ENCODE data around the gene PABPC3. TPM values are rescaled to one million over a fixed set of nuclear protein-coding genes. Genes with fewer than 3 reads are reported as not detected.

Gene PABPC3
- total RNA-seq, 1 experiment from 2014 or later = 0.18 TPM

DNA sequence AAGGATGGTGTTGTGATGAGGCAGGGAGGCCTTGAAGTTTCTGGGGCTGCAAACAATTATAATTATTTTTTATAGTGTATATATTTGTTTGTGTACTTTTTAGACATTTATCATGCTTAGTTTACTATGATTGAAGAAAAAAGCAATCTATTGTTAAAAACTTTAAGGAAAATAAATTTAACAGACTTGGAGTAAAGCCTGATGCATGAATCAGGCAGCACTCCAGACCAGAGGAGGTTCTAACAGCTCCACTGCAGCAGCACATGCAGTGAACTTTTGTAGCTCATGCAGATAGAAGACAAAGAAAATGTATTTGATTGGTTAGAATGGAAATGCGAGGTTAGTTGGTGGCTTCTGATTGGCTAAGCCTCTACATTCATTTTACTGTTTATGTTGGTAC lies 36.8 kb upstream of the PABPC3 start:
- H3K4me3 ChIP-seq (ENCODE audit: low read depth in 2 of 2, low read length in 2 of 2) = no peak overlapping the region
- ATAC-seq (no peak), DNase-seq (ENCODE audit: low read depth, low spot score) (no peak)
- intact Hi-C loops (cut with micrococcal nuclease; ENCODE audit: unreplicated experiment) (no loop called here), in situ Hi-C loops (cut with HindIII; ENCODE audit: low pct_unique_long_range_greater_than_20kb, low sequenced_read_pairs) (no loop called here)
- H3K27ac ChIP-seq (ENCODE audit: low read length) = no peak overlapping the region
- no peaks in the 10 kb centered on the region for H3K27me3 ChIP-seq (ENCODE audit: control insufficient read depth, insufficient read depth, low read length)
- no peaks in the 10 kb centered on the region for H3K36me3 ChIP-seq (ENCODE audit: control insufficient read depth, insufficient read depth, low read length)
- no peaks in the 10 kb centered on the region for H3K4me1 ChIP-seq (ENCODE audit: control insufficient read depth, insufficient read depth, low read length)
- no TSS peak for BruUV-seq (replicated peaks)
- CTCF ChIA-PET = interaction anchor here (0.6 kb wide), 1 partner anchor 287 kb away, joined by 4 read pairs; no protein-coding TSS in a partner anchor
- POLR2A ChIA-PET = no interaction called here
- TF ChIP-seq, protein P1, sequence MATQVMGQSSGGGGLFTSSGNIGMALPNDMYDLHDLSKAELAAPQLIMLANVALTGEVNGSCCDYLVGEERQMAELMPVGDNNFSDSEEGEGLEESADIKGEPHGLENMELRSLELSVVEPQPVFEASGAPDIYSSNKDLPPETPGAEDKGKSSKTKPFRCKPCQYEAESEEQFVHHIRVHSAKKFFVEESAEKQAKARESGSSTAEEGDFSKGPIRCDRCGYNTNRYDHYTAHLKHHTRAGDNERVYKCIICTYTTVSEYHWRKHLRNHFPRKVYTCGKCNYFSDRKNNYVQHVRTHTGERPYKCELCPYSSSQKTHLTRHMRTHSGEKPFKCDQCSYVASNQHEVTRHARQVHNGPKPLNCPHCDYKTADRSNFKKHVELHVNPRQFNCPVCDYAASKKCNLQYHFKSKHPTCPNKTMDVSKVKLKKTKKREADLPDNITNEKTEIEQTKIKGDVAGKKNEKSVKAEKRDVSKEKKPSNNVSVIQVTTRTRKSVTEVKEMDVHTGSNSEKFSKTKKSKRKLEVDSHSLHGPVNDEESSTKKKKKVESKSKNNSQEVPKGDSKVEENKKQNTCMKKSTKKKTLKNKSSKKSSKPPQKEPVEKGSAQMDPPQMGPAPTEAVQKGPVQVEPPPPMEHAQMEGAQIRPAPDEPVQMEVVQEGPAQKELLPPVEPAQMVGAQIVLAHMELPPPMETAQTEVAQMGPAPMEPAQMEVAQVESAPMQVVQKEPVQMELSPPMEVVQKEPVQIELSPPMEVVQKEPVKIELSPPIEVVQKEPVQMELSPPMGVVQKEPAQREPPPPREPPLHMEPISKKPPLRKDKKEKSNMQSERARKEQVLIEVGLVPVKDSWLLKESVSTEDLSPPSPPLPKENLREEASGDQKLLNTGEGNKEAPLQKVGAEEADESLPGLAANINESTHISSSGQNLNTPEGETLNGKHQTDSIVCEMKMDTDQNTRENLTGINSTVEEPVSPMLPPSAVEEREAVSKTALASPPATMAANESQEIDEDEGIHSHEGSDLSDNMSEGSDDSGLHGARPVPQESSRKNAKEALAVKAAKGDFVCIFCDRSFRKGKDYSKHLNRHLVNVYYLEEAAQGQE (IDR thresholded peaks at IDR 0.05; ENCODE audit: insufficient read depth in 1 of 2, low read depth in 2 of 2, low read length in 1 of 2) = no peak
- TF ChIP-seq TCF7L2 (IDR thresholded peaks at IDR 0.05; ENCODE audit: low read depth, low read length) (no peak), POLR2AphosphoS5 (IDR thresholded peaks at IDR 0.05; ENCODE audit: low read depth, low read length) (no peak), SIN3A (IDR thresholded peaks at IDR 0.05; ENCODE audit: borderline replicate concordance, insufficient read depth, low read depth, low read length) (no peak)
- TF ChIP-seq, protein P2, sequence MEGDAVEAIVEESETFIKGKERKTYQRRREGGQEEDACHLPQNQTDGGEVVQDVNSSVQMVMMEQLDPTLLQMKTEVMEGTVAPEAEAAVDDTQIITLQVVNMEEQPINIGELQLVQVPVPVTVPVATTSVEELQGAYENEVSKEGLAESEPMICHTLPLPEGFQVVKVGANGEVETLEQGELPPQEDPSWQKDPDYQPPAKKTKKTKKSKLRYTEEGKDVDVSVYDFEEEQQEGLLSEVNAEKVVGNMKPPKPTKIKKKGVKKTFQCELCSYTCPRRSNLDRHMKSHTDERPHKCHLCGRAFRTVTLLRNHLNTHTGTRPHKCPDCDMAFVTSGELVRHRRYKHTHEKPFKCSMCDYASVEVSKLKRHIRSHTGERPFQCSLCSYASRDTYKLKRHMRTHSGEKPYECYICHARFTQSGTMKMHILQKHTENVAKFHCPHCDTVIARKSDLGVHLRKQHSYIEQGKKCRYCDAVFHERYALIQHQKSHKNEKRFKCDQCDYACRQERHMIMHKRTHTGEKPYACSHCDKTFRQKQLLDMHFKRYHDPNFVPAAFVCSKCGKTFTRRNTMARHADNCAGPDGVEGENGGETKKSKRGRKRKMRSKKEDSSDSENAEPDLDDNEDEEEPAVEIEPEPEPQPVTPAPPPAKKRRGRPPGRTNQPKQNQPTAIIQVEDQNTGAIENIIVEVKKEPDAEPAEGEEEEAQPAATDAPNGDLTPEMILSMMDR (IDR thresholded peaks at IDR 0.05) = no peak
- H3K9me3 ChIP-seq (ENCODE audit: control insufficient read depth, insufficient read depth, low read depth, low read length) = no peaks in the 10 kb centered on the region

DNA sequence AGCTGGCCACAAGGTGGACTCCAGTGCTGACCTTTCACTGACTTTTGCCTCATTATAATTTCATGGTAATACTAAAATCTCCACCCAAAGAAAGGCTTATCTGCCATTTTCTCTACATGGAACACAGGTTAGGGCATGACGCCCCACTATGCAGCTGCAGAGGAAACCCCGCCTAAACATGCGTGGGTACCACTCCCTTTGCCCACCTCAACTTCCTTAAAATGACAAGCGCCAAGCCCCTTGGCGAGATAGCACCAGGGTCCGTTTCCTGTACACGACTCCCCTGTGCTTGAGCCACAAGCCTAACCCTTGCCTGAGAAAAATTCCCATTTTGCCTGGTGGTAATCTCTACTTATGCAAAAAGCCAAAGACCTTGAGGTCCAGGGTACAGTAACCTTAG lies 36.0 kb upstream of the PABPC3 start:
- intact Hi-C loops (cut with micrococcal nuclease; ENCODE audit: unreplicated experiment) = no loop called here
- CTCF ChIA-PET = no interaction called here
- ATAC-seq = no peak

More for the DNA sequence above, 36.0 kb upstream of the PABPC3 start:
- no peaks in the 10 kb centered on the region for H3K27me3 ChIP-seq (ENCODE audit: control insufficient read depth, insufficient read depth, low read length)
- H3K4me1 ChIP-seq (ENCODE audit: control insufficient read depth, insufficient read depth, low read length) = no peaks in the 10 kb centered on the region
- POLR2A ChIA-PET = no interaction called here
- H3K27ac ChIP-seq (ENCODE audit: low read length) = no peak overlapping the region
- no peak for DNase-seq (ENCODE audit: low read depth, low spot score)
- no peak overlapping the region for H3K4me3 ChIP-seq (ENCODE audit: low read depth in 2 of 2, low read length in 2 of 2)
- no peaks in the 10 kb centered on the region for H3K36me3 ChIP-seq (ENCODE audit: control insufficient read depth, insufficient read depth, low read length)
- no peak for TF ChIP-seq SIN3A (IDR thresholded peaks at IDR 0.05; ENCODE audit: borderline replicate concordance, insufficient read depth, low read depth, low read length)
- TF ChIP-seq, protein P1 (IDR thresholded peaks at IDR 0.05; ENCODE audit: insufficient read depth in 1 of 2, low read depth in 2 of 2, low read length in 1 of 2) = no peak
- TF ChIP-seq TCF7L2 (IDR thresholded peaks at IDR 0.05; ENCODE audit: low read depth, low read length) = no peak
- no peak for TF ChIP-seq POLR2AphosphoS5 (IDR thresholded peaks at IDR 0.05; ENCODE audit: low read depth, low read length)
- TF ChIP-seq, protein P2 (IDR thresholded peaks at IDR 0.05) = no peak
- BruUV-seq (replicated peaks) = no TSS peak
- H3K9me3 ChIP-seq (ENCODE audit: control insufficient read depth, insufficient read depth, low read depth, low read length) = no peaks in the 10 kb centered on the region
- in situ Hi-C loops (cut with HindIII; ENCODE audit: low pct_unique_long_range_greater_than_20kb, low sequenced_read_pairs) = no loop called here
